Esophagus squamous epithelium (tissue), 4 donors: Measurements from ENCODE around the gene SAPCD1.
A peak's percentile ranks its signal among the peaks of the same experiment; 100 is the strongest.

Source experiments
- CTCF ChIP-seq, 6 experiments: fragments of 450-650 bp in 4 of 6; fragments of 200-600 bp in 2 of 6; sonication (generic) in 2 of 6; IDR thresholded peaks; one replicate each; pipeline ENCODE4 v1.5.1; 2016 to 2019; ENCODE audit warnings: antibody characterized with exemption in 6 of 6, mild to moderate bottlenecking in 4 of 6, moderate library complexity in 4 of 6
- POLR2A ChIP-seq, 4 donors: fragments of 450-650 bp; IDR thresholded peaks; one replicate each; pipeline ENCODE4 v1.6.1; 2017; ENCODE audit warnings: antibody characterized with exemption in 4 of 4, mild to moderate bottlenecking in 4 of 4, moderate library complexity in 3 of 4

GRCh38 chr6:31737991-31738979 lies 24.2 kb upstream of the SAPCD1 start:
- TF ChIP-seq POLR2A (IDR thresholded peaks at IDR 0.05) (peak in 2 of 4 donors; percentile 34 to 55), CTCF (IDR thresholded peaks at IDR 0.05) (peak in 4 of 6 experiments; percentile 21 to 38 (median 30))
